GM19239 (cell line): ENCODE measurements around the gene KRTAP4-3.
A peak's percentile ranks its signal among the peaks of the same experiment; 100 is the strongest.
"Not testable (repeated sequence)": the region's sequence is repeated elsewhere in the genome, so short reads cannot be mapped to it uniquely, and the experiment has no call there.

ENCODE experiments used
- DNase-seq: peaks from one replicate; pipeline ENCODE4 v3.0.0; 2011; ENCODE audit warnings: low spot score; ENCODE audit not compliant: insufficient read length
- FAIRE-seq: peaks from 2 replicates; lab custom pipeline; 2011; peaks lifted over from hg19 to GRCh38; lab: Jason Lieb, UNC

The KRTAP4-3 gene

DNA sequence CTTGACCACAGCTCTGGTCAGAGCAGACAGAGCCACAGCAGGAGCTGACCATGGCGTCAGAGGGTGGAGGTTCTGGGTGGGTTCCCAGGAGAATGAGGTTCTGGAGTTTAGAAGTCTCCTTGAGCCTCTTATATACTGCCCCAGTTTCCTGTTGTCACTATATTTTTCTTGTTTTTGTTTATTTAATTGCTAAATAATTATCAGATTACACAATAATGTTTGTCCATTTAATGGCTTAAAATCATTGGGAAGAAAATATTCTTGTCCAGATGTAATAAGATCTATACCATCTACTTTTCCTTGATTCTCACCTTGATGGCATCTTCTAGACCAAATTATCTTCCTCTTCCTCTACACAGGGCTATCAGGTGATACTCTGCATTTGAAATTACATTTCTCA, at the start of gene KRTAP4-3:
KRTAP4-3 (minus strand) TSS at position 101 of the 400 bp plus-strand sequence; CDS start at position 52, 49 bp downstream.
- FAIRE-seq, result no peak
- DNase-seq, result no peak

DNA sequence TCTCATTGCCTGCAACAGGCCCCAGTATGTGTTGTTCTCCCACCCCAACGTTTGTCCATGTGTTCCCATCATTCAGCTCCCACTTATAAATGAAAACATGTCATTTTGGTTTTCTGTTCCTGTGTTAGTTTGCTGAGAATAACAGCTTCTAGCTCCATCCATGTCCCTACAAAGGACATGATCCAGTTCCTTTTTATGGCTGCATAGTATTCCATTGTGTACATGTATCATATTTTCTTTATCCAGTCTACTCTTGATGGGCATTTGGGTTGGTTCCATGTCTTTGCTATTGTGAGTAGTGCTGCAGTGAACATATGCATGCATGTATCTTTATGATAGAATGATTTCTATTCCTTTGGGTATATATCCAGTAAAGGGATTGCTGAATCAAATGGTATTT, 47.7 kb upstream of the KRTAP4-3 start:
- no peak for FAIRE-seq

GRCh38 chr17:41212524-41213169, 44.6 kb upstream of the KRTAP4-3 start:
- DNase-seq (no peak), FAIRE-seq (no peak)

More for the DNA sequence above, 47.7 kb upstream of the KRTAP4-3 start:
- DNase-seq, result no peak

- no peak for FAIRE-seq
- no peak for DNase-seq
Observed at GRCh38 chr17:41211845-41212466, 43.9 kb upstream of the KRTAP4-3 start.

DNA sequence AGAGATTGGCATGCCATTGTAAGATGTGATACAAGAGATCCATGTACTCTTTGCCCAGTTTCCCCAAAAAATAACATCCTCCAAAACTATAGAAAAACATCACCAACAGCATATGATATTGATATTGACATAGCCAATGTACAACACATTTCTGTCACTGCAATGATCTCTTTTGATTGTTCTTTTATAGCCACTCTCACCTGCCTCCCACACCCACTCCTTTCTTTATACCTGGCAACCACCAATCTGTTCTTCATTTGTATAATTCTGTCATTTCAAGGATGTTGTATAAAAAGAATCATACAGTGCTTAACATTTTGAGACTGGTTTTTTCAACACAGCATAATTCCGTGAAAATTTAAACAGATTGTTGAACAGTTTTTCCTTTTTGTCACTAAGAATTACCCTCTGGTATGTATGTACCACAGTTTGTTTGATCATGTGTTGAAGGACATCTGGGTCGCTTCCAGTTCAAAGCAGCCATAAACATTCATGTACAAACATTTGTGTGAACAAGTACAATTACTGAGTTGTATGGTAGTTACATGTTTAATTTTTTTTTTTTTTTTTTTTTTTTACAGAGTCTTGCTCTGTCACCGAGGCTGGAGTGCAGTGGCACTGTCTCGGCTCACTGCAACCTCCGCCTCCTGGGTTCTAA, 31.5 kb upstream of the KRTAP4-3 start:
- no peak for FAIRE-seq
- DNase-seq, result no peak

- FAIRE-seq (peak; percentile 85), DNase-seq (peak; percentile 27)
Observed at GRCh38 chr17:41196068-41196467, 28.0 kb upstream of the KRTAP4-3 start.

- no peak for DNase-seq
- no peak for FAIRE-seq
Observed at GRCh38 chr17:41190328-41190727, 22.3 kb upstream of the KRTAP4-3 start.

DNA sequence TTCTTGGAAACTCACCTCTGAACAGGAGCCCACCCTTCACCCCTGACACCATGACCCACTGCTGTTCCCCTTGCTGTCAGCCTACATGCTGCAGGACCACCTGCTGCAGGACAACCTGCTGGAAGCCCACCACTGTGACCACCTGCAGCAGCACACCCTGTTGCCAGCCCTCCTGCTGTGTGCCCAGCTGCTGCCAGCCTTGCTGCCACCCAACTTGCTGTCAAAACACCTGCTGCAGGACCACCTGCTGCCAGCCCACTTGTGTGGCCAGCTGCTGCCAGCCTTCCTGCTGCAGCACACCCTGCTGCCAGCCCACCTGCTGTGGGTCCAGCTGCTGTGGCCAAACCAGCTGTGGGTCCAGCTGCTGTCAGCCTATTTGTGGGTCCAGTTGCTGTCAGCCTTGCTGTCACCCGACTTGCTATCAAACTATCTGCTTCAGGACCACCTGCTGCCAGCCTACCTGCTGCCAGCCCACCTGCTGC, 21.9 kb upstream of the KRTAP4-3 start, which contains the start of gene KRTAP9-1:
KRTAP9-1 (plus strand) TSS at position 51 of the 482 bp plus-strand sequence; CDS start at position 51, 0 bp downstream.
- DNase-seq, FAIRE-seq: not testable (repeated sequence)

DNA sequence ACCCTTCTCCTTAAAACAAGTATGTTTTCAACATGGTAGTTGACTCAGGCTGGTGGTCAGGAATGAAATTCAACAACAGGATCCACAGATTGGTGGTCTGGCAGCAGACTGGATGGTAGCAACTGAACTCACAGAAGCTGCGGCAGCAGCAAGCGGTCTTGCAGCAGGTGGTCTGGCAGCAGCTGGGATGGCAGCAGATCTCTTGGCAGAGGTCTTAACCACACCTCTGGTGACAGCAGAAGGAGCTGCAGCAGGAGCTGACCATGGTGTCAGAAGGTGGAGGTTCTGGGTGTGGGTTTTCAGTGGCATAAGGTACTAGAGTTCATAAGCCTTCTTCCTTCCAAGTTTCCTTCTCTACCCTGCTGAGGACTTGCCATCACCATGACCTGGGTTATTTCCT, 18.9 kb upstream of the KRTAP4-3 start:
- FAIRE-seq, result no peak
- DNase-seq, result no peak

- FAIRE-seq (no peak), DNase-seq (no peak)
Observed at GRCh38 chr17:41185001-41185400, 17.0 kb upstream of the KRTAP4-3 start.

- no peak for FAIRE-seq
Observed at GRCh38 chr17:41184480-41184961, 16.5 kb upstream of the KRTAP4-3 start, which contains the start of gene KRTAP4-1. KRTAP4-1 (minus strand) TSS chr17:41184911; CDS start chr17:41184854, 57 bp downstream.

DNA sequence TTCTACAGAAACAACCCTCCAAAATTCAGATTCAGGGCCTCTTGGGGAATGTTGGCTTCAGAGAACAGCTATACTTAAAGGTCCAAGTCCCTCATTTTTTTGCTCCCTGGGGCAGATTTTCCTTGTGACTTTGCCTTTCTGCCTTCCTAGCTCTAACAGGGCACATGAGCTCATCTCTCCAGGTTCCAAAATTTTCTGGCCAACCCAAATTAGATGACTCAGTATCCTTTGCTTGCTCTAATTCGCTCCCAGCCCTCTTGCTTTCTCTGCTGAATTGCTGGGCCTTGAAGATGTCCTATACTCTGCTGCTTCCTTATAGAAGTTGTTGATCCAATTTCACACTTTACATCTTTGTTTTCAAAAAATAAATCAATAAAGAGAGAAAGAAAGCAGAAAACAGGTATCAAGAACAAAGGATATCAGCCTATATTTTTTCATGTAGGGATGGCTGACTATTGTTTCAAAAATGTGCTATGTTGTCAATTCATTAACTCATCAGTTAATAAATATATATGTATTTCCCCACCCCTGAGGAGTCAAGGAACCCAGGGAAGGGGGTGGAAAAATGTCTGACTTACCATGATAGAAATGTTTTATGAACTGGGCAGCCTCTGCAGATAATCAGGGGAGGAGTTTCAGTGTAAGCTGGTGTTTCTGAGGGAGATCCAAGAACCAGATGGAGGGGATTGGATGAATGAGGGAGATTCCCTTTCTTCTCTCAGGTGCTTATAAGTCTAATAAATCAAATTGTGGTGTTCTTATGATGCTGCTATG, 11.0 kb upstream of the KRTAP4-3 start:
- DNase-seq, result no peak
- no peak for FAIRE-seq

More at GRCh38 chr17:41184480-41184961, 16.5 kb upstream of the KRTAP4-3 start, which contains the start of gene KRTAP4-1:
- DNase-seq, result no peak

DNA sequence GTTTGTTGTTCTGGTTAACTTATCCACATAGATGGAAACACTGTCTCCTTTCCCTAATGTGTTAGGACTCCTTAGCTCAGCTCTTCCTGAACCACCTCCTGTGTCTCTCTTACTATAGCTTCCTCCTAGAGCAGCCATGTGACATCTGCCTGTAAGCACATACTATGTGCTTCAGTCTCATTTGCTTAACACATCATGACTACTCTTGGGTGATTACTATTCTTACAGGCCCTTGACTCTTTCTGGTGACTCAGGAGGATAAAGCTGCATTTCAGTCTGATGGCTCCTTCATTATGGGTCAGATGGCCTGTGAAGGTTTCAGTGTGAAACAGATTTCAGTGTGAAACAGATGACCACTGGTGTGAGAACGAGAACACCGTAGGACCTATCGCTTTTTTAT, 10.3 kb upstream of the KRTAP4-3 start:
- DNase-seq (no peak), FAIRE-seq (no peak)

DNA sequence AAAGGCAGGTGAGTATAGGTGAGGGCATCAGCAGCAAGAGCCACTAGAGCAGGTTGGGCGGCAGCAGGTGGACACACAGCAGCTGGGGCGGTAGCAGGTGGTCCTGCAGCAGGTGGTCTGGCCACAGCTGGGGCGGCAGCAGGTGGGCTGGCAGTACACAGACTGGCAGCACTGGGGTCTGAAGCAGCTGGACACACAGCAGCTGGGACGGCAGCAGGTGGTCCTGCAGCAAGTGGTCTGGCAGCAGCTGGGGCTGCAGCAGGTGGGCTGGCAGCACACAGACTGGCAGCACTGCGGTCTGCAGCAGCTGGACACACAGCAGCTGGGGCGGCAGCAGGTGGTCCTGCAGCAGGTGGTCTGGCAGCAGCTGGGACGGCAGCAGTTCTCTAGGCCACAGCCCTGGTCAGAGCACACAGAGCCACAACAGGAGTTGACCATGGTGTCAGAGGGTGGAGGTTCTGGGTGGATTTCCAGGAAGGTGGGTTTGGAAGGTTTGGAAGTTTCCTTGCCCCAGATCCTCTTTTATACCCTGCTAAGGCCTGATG, 9.8 kb upstream of the KRTAP4-3 start, which contains the start of gene KRTAP4-2:
KRTAP4-2 (minus strand) TSS at position 495 of the 545 bp plus-strand sequence; CDS start at position 438, 57 bp downstream.
- no peak for FAIRE-seq
- DNase-seq, result no peak

DNA sequence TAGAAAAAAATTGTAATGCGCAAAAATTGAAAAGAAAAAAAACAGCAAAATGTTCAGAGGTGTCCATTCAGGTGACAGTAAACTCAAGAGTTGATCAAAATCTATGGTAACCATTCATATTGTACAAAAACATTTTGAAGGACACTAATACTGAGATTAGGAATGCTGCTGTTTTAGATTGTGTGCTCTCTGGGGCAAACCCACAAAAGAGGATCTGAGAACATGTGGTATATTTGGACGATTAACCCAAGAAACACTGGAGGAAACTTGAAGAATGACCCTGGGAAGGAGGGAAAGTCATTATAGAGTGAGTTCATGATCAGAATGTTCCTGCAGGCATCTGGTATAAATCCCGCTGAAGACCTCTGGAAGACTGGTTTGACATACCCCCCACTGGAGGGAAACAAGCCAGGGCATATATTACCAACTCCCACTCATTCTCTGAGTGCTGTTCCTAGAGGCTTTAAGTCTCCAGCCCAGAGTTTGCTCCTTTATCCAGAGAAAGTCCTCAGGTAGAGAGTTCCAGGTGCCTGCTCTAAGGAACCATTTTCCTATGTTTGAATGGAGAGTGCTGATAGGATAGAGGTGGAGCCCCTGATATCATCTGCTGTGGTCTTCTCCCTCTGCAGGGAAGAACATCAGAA, 8.8 kb upstream of the KRTAP4-3 start:
- peak; percentile 47 for FAIRE-seq
- no peak for DNase-seq

GRCh38 chr17:41171886-41172285, 3.9 kb upstream of the KRTAP4-3 start:
- FAIRE-seq (no peak), DNase-seq (no peak)

DNA sequence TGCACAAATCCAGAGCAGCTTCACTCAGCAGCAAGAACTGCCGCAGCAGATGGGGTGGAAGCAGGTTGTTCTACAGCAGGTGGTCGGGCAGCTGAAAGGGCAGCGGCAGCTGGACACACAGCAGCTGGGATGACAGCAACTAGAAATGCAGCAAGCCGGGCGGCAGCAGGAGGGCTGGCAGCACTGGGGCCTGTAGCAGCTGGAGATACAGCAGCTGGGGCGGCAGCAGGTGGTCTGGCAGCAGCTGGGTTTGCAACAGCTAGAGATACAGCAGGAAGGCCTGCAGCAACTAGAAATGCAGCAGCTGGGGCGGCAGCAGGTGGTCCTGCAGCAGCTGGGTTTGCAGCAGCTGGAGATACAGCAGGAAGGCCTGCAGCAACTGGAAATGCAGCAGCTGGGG, 460 bp downstream of the KRTAP4-3 start:
- DNase-seq, result no peak
- FAIRE-seq, result no peak

DNA sequence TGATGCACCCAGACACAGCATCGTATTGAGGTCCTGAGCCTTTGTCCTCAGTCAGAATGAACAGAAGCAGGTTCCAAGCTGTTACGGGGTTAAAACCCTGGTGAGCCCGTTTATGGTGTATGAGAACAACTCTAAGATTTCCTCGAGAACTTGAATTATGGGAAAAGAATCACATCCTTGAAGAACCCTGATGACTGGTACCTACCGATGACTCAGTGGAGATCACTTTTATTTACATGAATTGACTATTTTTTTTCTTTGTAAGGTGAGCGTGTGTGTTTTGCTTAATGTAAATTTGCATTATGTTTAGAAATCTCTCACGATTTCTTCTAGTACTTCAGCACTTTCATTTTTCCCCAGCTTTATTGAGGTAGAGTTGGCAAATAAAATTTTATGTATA, 4.2 kb downstream of the KRTAP4-3 start:
- no peak for DNase-seq
- FAIRE-seq, result no peak

- DNase-seq (no peak), FAIRE-seq (no peak)
Observed at GRCh38 chr17:41160648-41161047, 7.4 kb downstream of the KRTAP4-3 start, which contains the start of gene KRTAP4-4. KRTAP4-4 (minus strand) TSS chr17:41160748; CDS start chr17:41160691, 57 bp downstream.
